Common myeloid progenitor, CD34-positive (primary cell): Measurements from ENCODE around the gene SHE.
A peak's percentile ranks its signal among the peaks of the same experiment; 100 is the strongest.

Experiments used
- CTCF ChIA-PET: fragments of 350-600 bp; sonication (Branson Sonifier 250); formaldehyde crosslinking; loops from one replicate; lab custom pipeline; 2021; ENCODE audit warnings: antibody characterized with exemption; lab: Charles Lee
- POLR2A ChIA-PET: fragments of 350-600 bp; sonication (Branson Sonifier 250); formaldehyde crosslinking; loops from one replicate; lab custom pipeline; 2021; ENCODE audit warnings: antibody characterized with exemption; lab: Charles Lee
- DNase-seq, 3 donors: peaks; one replicate each; pipeline versions ENCODE4 v3.0.0 to v3.0.0-alpha.2; 2013
- H3K27ac ChIP-seq, 2 experiments: 1 replicate in 1 of 2; 2 replicates in 1 of 2; pipeline ENCODE4 v1.7.0; 2013; ENCODE audit warnings: inconsistent platforms in 2 of 2, low read length in 2 of 2, mild to moderate bottlenecking in 2 of 2, low read depth in 1 of 2, moderate library complexity in 1 of 2; ENCODE audit not compliant: severe bottlenecking in 2 of 2, insufficient read depth in 1 of 2, poor library complexity in 1 of 2
- H3K27me3 ChIP-seq, 5 experiments: replicated peaks in 2 of 5; 1 replicate in 3 of 5; 2 replicates in 2 of 5; pipeline versions ENCODE4 v1.6.1 to v1.7.0; 2013; ENCODE audit warnings: low read length in 4 of 5, mild to moderate bottlenecking in 2 of 5, moderate library complexity in 2 of 5, inconsistent platforms in 1 of 5; ENCODE audit not compliant: insufficient read depth in 5 of 5, control insufficient read depth in 4 of 5
- H3K36me3 ChIP-seq, 4 experiments: 1 replicate in 2 of 4; 2 replicates in 2 of 4; pipeline versions ENCODE4 v1.6.1 to v1.7.0; 2013; ENCODE audit warnings: low read length in 3 of 4, control low read depth in 1 of 4, mild to moderate bottlenecking in 1 of 4; ENCODE audit not compliant: control insufficient read depth in 4 of 4, insufficient read depth in 4 of 4
- H3K4me1 ChIP-seq, 4 experiments: 1 replicate in 3 of 4; 2 replicates in 1 of 4; pipeline versions ENCODE4 v1.6.1 to v1.7.1; 2013; ENCODE audit warnings: low read length in 3 of 4, mild to moderate bottlenecking in 3 of 4, control low read depth in 1 of 4, inconsistent platforms in 1 of 4, moderate library complexity in 1 of 4; ENCODE audit not compliant: control insufficient read depth in 4 of 4, insufficient read depth in 4 of 4; ENCODE audit errors: control extremely low read depth in 1 of 4
- H3K4me3 ChIP-seq, 7 experiments: 1 replicate in 4 of 7; 2 replicates in 3 of 7; pipeline versions ENCODE4 v1.5.1 to v1.7.0; 2013; ENCODE audit warnings: mild to moderate bottlenecking in 7 of 7, low read length in 6 of 7, moderate library complexity in 6 of 7, inconsistent platforms in 2 of 7, low read depth in 2 of 7, control low read depth in 1 of 7; ENCODE audit not compliant: insufficient read depth in 4 of 7, control insufficient read depth in 1 of 7; ENCODE audit errors: extremely low read depth in 1 of 7
- H3K9me3 ChIP-seq, 5 experiments: 1 replicate in 4 of 5; 2 replicates in 1 of 5; pipeline versions ENCODE4 v1.6.1 to v1.7.1; 2013; ENCODE audit warnings: low read length in 4 of 5, mild to moderate bottlenecking in 2 of 5, inconsistent platforms in 1 of 5, low read depth in 1 of 5, moderate library complexity in 1 of 5; ENCODE audit not compliant: control insufficient read depth in 4 of 5, insufficient read depth in 2 of 5; ENCODE audit errors: control extremely low read depth in 1 of 5
- WGBS: methylation state at CpG from one replicate; pipeline ENCODE4 v1.1.5; 2013; ENCODE audit not compliant: insufficient coverage; 5-methylcytosine and 5-hydroxymethylcytosine counted together

Gene SHE

GRCh38 chr1:154547105-154547732, 45.0 kb upstream of the SHE start:
- no peak for DNase-seq
- Histone ChIP-seq H3K4me3 (no peak overlapping the region), H3K36me3 (peaks cover 11 to 38% (median 34%) of the 10 kb centered on the region in 4 experiments), H3K9me3 (no peaks in the 10 kb centered on the region), H3K27me3 (no peaks in the 10 kb centered on the region), H3K4me1 (peaks cover 0 to 8% (median 2%) of the 10 kb centered on the region in 4 experiments), H3K27ac (no peak overlapping the region)
- 95% methylated on average over 7 of the region's 11 CpGs for WGBS
- POLR2A ChIA-PET: interaction anchor here (1.7 kb wide), 1 partner anchor 67 kb away, joined by 6 read pairs; no protein-coding TSS in a partner anchor
- CTCF ChIA-PET: interaction anchor here (0.7 to 14.2 kb wide), 27 partner anchors 8 to 620 kb away, joined by 3 to 341 read pairs (median 4); no protein-coding TSS in a partner anchor

GRCh38 chr1:154546264-154547063, 44.3 kb upstream of the SHE start:
- 69% methylated on average over 2 of the region's 13 CpGs for WGBS
- peak; percentile 60 to 73 (median 62) for DNase-seq

GRCh38 chr1:154541231-154541630, 39.0 kb upstream of the SHE start:
- ChIA-PET POLR2A (no interaction called here), CTCF (interaction anchor here (1.3 to 5.6 kb wide), 2 partner anchors 17 to 60 kb away, joined by 3 to 38 read pairs; no protein-coding TSS in a partner anchor)
- WGBS: 86% methylated on average over 6 of the region's 6 CpGs
- H3K4me3 ChIP-seq: no peak overlapping the region
- peaks cover 0 to 2% (median 0%) of the 10 kb centered on the region in 5 experiments for H3K27me3 ChIP-seq
- no peaks in the 10 kb centered on the region for H3K4me1 ChIP-seq
- no peak overlapping the region for H3K27ac ChIP-seq
- DNase-seq: no peak
- no peaks in the 10 kb centered on the region for H3K9me3 ChIP-seq
- H3K36me3 ChIP-seq: no peaks in the 10 kb centered on the region

More at GRCh38 chr1:154546264-154547063, 44.3 kb upstream of the SHE start:
- Histone ChIP-seq H3K27ac (no peak overlapping the region), H3K36me3 (peaks cover 11 to 30% (median 26%) of the 10 kb centered on the region in 4 experiments), H3K9me3 (no peaks in the 10 kb centered on the region), H3K4me3 (no peak overlapping the region), H3K4me1 (peaks cover 0 to 8% (median 2%) of the 10 kb centered on the region in 4 experiments), H3K27me3 (peaks cover 0 to 2% (median 0%) of the 10 kb centered on the region in 5 experiments)
- ChIA-PET CTCF (interaction anchor here (0.7 to 14.2 kb wide), 29 partner anchors 9 to 620 kb away, joined by 3 to 341 read pairs (median 4); no protein-coding TSS in a partner anchor), POLR2A (interaction anchor here (1.7 kb wide), 1 partner anchor 66 kb away, joined by 6 read pairs; no protein-coding TSS in a partner anchor)

GRCh38 chr1:154539486-154540483, 37.6 kb upstream of the SHE start:
- Histone ChIP-seq H3K36me3 (no peaks in the 10 kb centered on the region), H3K4me1 (no peaks in the 10 kb centered on the region), H3K27me3 (peaks cover 0 to 2% (median 0%) of the 10 kb centered on the region in 5 experiments), H3K9me3 (no peaks in the 10 kb centered on the region), H3K27ac (no peak overlapping the region), H3K4me3 (no peak overlapping the region)
- WGBS: 96% methylated on average over 5 of the region's 9 CpGs
- DNase-seq: no peak
- CTCF ChIA-PET: interaction anchor here (1.0 to 5.6 kb wide), 3 partner anchors 9 to 59 kb away, joined by 4 to 38 read pairs (median 5); no protein-coding TSS in a partner anchor
- POLR2A ChIA-PET: interaction anchor here (0.6 kb wide), 1 partner anchor 1572 kb away, joined by 3 read pairs; no protein-coding TSS in a partner anchor

- Histone ChIP-seq H3K27ac (no peak overlapping the region), H3K27me3 (peaks cover 0 to 1% (median 0%) of the 10 kb centered on the region in 5 experiments), H3K4me1 (no peaks in the 10 kb centered on the region), H3K4me3 (no peak overlapping the region), H3K9me3 (no peaks in the 10 kb centered on the region), H3K36me3 (no peaks in the 10 kb centered on the region)
- 96% methylated on average over 7 of the region's 7 CpGs for WGBS
- CTCF ChIA-PET: interaction anchor here (1.6 to 2.1 kb wide), 2 partner anchors 55 to 56 kb away, joined by 3 to 6 read pairs; no protein-coding TSS in a partner anchor
- DNase-seq: no peak
- POLR2A ChIA-PET: no interaction called here
Observed at GRCh38 chr1:154536570-154536969, 34.4 kb upstream of the SHE start.
